Mesenchymal stem cell (in vitro differentiated cells and primary cell): ENCODE measurements around the gene LTB4R2.

Experiments used
- DNase-seq: peaks from one replicate; pipeline ENCODE4 v3.0.0-alpha.2; 2013
- H2AFZ ChIP-seq: one replicate; pipeline ENCODE4 v1.6.1; 2013; ENCODE audit warnings: low read depth, mild to moderate bottlenecking, control low read depth, inconsistent platforms, low read length, moderate library complexity
- H2AK5ac ChIP-seq: 2 replicates; pipeline ENCODE4 v1.6.1; 2013; ENCODE audit warnings: low read length, moderate library complexity, mild to moderate bottlenecking, inconsistent platforms; ENCODE audit not compliant: severe bottlenecking
- H2BK120ac ChIP-seq: one replicate; pipeline ENCODE4 v1.6.1; 2013; ENCODE audit warnings: low read depth, mild to moderate bottlenecking, inconsistent platforms, low read length, moderate library complexity
- H2BK12ac ChIP-seq, 2 experiments: one replicate each; pipeline ENCODE4 v1.6.1; 2013; ENCODE audit warnings: inconsistent platforms in 2 of 2, low read length in 2 of 2, mild to moderate bottlenecking in 2 of 2, moderate library complexity in 2 of 2, control low read depth in 1 of 2
- H2BK15ac ChIP-seq: one replicate; pipeline ENCODE4 v1.6.1; 2013; ENCODE audit warnings: mild to moderate bottlenecking, low read depth, inconsistent platforms; ENCODE audit not compliant: poor library complexity, severe bottlenecking
- H2BK5ac ChIP-seq: 2 replicates; pipeline ENCODE4 v1.6.1; 2013; ENCODE audit warnings: low read depth, mild to moderate bottlenecking, low read length, control low read depth, inconsistent platforms; ENCODE audit not compliant: poor library complexity, severe bottlenecking
- H3K14ac ChIP-seq, 2 experiments: one replicate each; pipeline ENCODE4 v1.6.1; 2013; ENCODE audit warnings: inconsistent platforms in 2 of 2, low read length in 2 of 2, control low read depth in 1 of 2, mild to moderate bottlenecking in 1 of 2, moderate library complexity in 1 of 2
- H3K18ac ChIP-seq, 2 experiments: one replicate each; pipeline ENCODE4 v1.6.1; 2013; ENCODE audit warnings: inconsistent platforms in 2 of 2, low read length in 2 of 2, control low read depth in 1 of 2, low read depth in 1 of 2, mild to moderate bottlenecking in 1 of 2
- H3K23ac ChIP-seq, 2 experiments: one replicate each; pipeline ENCODE4 v1.6.1; 2013; ENCODE audit warnings: inconsistent platforms in 2 of 2, low read length in 2 of 2, mild to moderate bottlenecking in 2 of 2, moderate library complexity in 2 of 2, control low read depth in 1 of 2
- H3K27ac ChIP-seq: 2 replicates; pipeline ENCODE4 v1.5.1; 2013; ENCODE audit warnings: mild to moderate bottlenecking, moderate library complexity, low read length, control low read depth, inconsistent platforms; ENCODE audit not compliant: poor library complexity, severe bottlenecking
- H3K27me3 ChIP-seq, 2 experiments: 2 replicates each; pipeline versions ENCODE4 v1.6.1 to v1.7.0; 2013; ENCODE audit warnings: low read length in 2 of 2, mild to moderate bottlenecking in 2 of 2, moderate library complexity in 2 of 2, control low read depth in 1 of 2, inconsistent platforms in 1 of 2; ENCODE audit not compliant: control insufficient read depth in 1 of 2, insufficient read depth in 1 of 2
- H3K36me3 ChIP-seq, 2 experiments: 2 replicates each; pipeline versions ENCODE4 v1.6.1 to v1.7.0; 2013; ENCODE audit warnings: low read length in 2 of 2, control low read depth in 1 of 2, inconsistent platforms in 1 of 2, low read depth in 1 of 2, mild to moderate bottlenecking in 1 of 2; ENCODE audit not compliant: insufficient read depth in 2 of 2, control insufficient read depth in 1 of 2
- H3K4ac ChIP-seq, 2 experiments: one replicate each; pipeline ENCODE4 v1.6.1; 2013; ENCODE audit warnings: inconsistent platforms in 2 of 2, low read length in 2 of 2, mild to moderate bottlenecking in 2 of 2, moderate library complexity in 2 of 2, control low read depth in 1 of 2, low read depth in 1 of 2
- H3K4me1 ChIP-seq: 2 replicates; pipeline ENCODE4 v1.6.1; 2013; ENCODE audit warnings: low read depth, low read length, control low read depth; ENCODE audit not compliant: control insufficient read depth, insufficient read depth
- H3K4me2 ChIP-seq: 2 replicates; pipeline ENCODE4 v1.6.1; 2013; ENCODE audit warnings: low read length, mild to moderate bottlenecking, inconsistent platforms; ENCODE audit not compliant: poor library complexity, severe bottlenecking
- H3K4me3 ChIP-seq, 2 experiments: 2 replicates each; pipeline versions ENCODE4 v1.5.1 to v1.7.0; 2013; ENCODE audit warnings: low read length in 2 of 2, mild to moderate bottlenecking in 2 of 2, control low read depth in 1 of 2, low read depth in 1 of 2; ENCODE audit not compliant: insufficient read depth in 1 of 2
- H3K79me1 ChIP-seq: replicated peaks from 2 replicates; pipeline ENCODE4 v1.6.1; 2013; ENCODE audit warnings: mild to moderate bottlenecking, control low read depth, low read length, inconsistent platforms; ENCODE audit not compliant: poor library complexity, severe bottlenecking
- H3K9ac ChIP-seq: 2 replicates; pipeline ENCODE4 v1.7.0; 2013; ENCODE audit warnings: mild to moderate bottlenecking, low read length, moderate library complexity
- H3K9me3 ChIP-seq: 2 replicates; pipeline ENCODE4 v1.7.0; 2013; ENCODE audit warnings: mild to moderate bottlenecking, low read length; ENCODE audit not compliant: control insufficient read depth
- H4K8ac ChIP-seq: one replicate; pipeline ENCODE4 v1.6.1; 2013; ENCODE audit warnings: inconsistent platforms, mild to moderate bottlenecking, low read length, moderate library complexity
- H4K91ac ChIP-seq: one replicate; pipeline ENCODE4 v1.6.1; 2013; ENCODE audit warnings: mild to moderate bottlenecking, low read length, inconsistent platforms
- WGBS: methylation state at CpG from one replicate; pipeline ENCODE4 v1.1.7; 2013; ENCODE audit warnings: mixed read lengths; 5-methylcytosine and 5-hydroxymethylcytosine counted together

Gene LTB4R2

GRCh38 chr14:24282736-24283135 is 27.2 kb upstream of the LTB4R2 start:
- Histone ChIP-seq H3K27me3 (no peaks in the 10 kb centered on the region), H3K4me2 (no peak overlapping the region), H3K9ac (no peak overlapping the region), H3K14ac (no peak overlapping the region), H3K4me3 (no peak overlapping the region), H3K4ac (no peak overlapping the region), H3K79me1 (peaks cover 24% of the 10 kb centered on the region), H4K91ac (no peak overlapping the region), H2BK12ac (no peak overlapping the region), H3K4me1 (peaks cover 7% of the 10 kb centered on the region), H2BK15ac (no peak overlapping the region), H2BK5ac (no peak overlapping the region), H3K36me3 (no peaks in the 10 kb centered on the region), H2BK120ac (no peak overlapping the region), H4K8ac (no peak overlapping the region), H3K9me3 (no peaks in the 10 kb centered on the region), H3K23ac (no peak overlapping the region), H3K27ac (no peak overlapping the region), H2AFZ (no peak overlapping the region), H3K18ac (no peak overlapping the region), H2AK5ac (no peak overlapping the region)
- WGBS = 85% methylated on average over 3 of the region's 3 CpGs
- DNase-seq = no peak

DNA sequence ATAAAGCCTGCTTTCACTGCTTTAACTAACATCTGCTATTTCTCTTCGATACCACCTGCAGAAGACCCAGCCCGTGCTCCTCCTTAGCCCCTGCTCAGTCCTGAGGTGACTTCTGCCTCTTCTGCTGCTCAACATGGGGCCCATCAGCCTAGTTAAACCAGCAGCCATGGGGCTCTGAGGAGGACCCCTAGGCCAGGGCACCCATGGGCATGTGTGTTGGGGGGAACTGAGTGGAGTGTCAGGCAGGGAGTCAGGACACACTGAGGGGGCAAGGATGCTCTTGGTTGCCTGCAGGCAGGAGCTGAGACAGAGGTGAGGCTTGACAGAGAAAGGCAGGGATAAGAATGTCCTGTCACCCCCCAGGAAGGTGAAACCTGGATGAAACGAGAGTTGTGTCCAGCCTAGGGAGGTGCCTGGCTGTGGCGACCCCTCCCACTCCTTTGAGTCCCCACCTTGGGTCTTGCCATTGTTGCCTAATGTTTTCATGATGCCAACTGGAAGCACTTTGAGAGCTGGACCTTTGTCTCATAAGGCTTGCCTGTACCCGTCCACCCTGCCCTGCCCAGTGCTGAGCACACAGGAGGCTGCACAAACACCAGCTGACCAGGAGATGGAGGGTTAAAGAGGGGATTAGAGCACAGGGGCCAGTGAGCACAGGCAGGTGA is 26.0 kb upstream of the LTB4R2 start:
- no peak overlapping the region for H3K18ac ChIP-seq
- no peak overlapping the region for H4K8ac ChIP-seq
- no peak overlapping the region for H2BK15ac ChIP-seq
- no peak overlapping the region for H2BK5ac ChIP-seq
- H2AK5ac ChIP-seq = no peak overlapping the region
- H3K4ac ChIP-seq = no peak overlapping the region
- H3K9ac ChIP-seq = no peak overlapping the region
- H3K27ac ChIP-seq = no peak overlapping the region
- no peaks in the 10 kb centered on the region for H3K9me3 ChIP-seq
- H3K27me3 ChIP-seq = no peaks in the 10 kb centered on the region
- no peak overlapping the region for H3K23ac ChIP-seq
- no peaks in the 10 kb centered on the region for H3K36me3 ChIP-seq
- H3K4me1 ChIP-seq = peaks cover 7% of the 10 kb centered on the region
- H3K14ac ChIP-seq = no peak overlapping the region
- no peak overlapping the region for H2AFZ ChIP-seq
- H2BK12ac ChIP-seq = no peak overlapping the region
- no peak overlapping the region for H4K91ac ChIP-seq
- peaks cover 22% of the 10 kb centered on the region for H3K79me1 ChIP-seq
- WGBS = 93% methylated on average over 5 of the region's 5 CpGs
- no peak overlapping the region for H3K4me2 ChIP-seq
- H3K4me3 ChIP-seq = no peak overlapping the region
- DNase-seq = no peak
- no peak overlapping the region for H2BK120ac ChIP-seq

DNA sequence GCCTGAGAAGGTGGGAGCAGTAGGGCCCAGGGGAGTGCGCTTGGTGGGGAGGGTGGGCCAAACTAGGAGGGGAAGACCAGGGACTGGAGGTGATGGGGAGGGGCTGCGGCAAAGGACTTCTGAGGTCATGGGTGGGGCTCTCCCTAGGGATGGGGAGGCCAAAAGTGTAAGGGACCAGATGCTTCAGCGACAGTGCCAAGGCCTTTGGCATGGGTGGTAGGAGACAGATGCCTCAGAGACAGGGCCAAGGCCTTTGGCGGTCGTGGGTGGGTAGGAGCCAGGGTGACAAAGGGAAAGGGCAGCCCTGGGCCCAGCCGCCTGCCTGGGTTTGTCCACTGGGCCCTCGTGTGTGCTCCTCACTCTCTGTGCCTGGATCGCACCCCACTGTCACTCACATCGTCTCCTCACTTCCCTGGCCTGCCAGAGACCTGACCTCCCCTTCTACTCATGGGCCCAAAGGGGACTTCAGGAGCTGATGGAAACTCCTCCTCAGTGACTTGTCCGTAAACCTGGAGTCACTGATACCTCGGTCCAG is 25.4 kb upstream of the LTB4R2 start:
- H2BK15ac ChIP-seq = no peak overlapping the region
- no peaks in the 10 kb centered on the region for H3K9me3 ChIP-seq
- DNase-seq = no peak
- no peak overlapping the region for H4K91ac ChIP-seq
- H3K9ac ChIP-seq = no peak overlapping the region
- H2BK120ac ChIP-seq = no peak overlapping the region
- no peak overlapping the region for H3K4ac ChIP-seq
- no peak overlapping the region for H3K23ac ChIP-seq
- no peak overlapping the region for H3K4me3 ChIP-seq
- H2BK12ac ChIP-seq = no peak overlapping the region
- peaks cover 7% of the 10 kb centered on the region for H3K4me1 ChIP-seq
- H3K79me1 ChIP-seq = peaks cover 19% of the 10 kb centered on the region
- 81% methylated on average over 11 of the region's 11 CpGs for WGBS
- H3K14ac ChIP-seq = no peak overlapping the region
- no peak overlapping the region for H4K8ac ChIP-seq
- no peak overlapping the region for H3K4me2 ChIP-seq
- H3K27ac ChIP-seq = no peak overlapping the region
- H2BK5ac ChIP-seq = no peak overlapping the region
- no peak overlapping the region for H2AK5ac ChIP-seq
- H3K18ac ChIP-seq = no peak overlapping the region
- no peak overlapping the region for H2AFZ ChIP-seq
- no peaks in the 10 kb centered on the region for H3K27me3 ChIP-seq
- H3K36me3 ChIP-seq = peaks cover 3 to 4% of the 10 kb centered on the region in 2 experiments

DNA sequence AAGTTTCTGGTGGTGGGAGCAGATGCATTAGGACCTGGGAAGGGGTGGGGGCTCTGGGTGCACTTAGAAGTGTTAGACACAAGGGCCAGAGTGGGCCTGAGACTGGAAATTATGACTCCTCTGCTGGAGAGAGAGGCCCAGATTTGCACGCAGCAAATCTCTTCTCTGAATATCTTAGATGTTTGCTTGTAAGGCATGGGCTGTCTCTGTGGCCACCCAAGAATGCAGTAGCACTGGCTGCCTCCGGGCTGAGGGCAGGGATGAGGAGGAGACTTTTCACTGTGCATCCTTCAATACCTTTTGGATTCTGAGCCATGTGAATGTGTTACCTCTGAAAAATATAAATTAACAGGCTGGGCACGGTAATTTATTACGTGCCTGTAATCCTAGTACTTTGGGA is 24.6 kb upstream of the LTB4R2 start:
- Histone ChIP-seq H3K36me3 (peaks cover 11 to 12% of the 10 kb centered on the region in 2 experiments), H4K91ac (no peak overlapping the region), H4K8ac (no peak overlapping the region), H3K23ac (no peak overlapping the region), H2BK120ac (no peak overlapping the region), H3K27me3 (no peaks in the 10 kb centered on the region), H3K4me1 (peaks cover 7% of the 10 kb centered on the region), H3K14ac (no peak overlapping the region), H3K4me2 (no peak overlapping the region), H3K27ac (no peak overlapping the region), H2AK5ac (no peak overlapping the region), H2BK12ac (no peak overlapping the region), H3K4ac (no peak overlapping the region), H3K9me3 (no peaks in the 10 kb centered on the region), H3K9ac (no peak overlapping the region), H2BK15ac (no peak overlapping the region), H3K79me1 (peaks cover 21% of the 10 kb centered on the region), H2BK5ac (no peak overlapping the region), H3K18ac (no peak overlapping the region), H3K4me3 (no peak overlapping the region), H2AFZ (no peak overlapping the region)
- WGBS = 93% methylated on average over 4 of the region's 4 CpGs
- DNase-seq = no peak
